ENCODE measurements around the gene DDR2. TPM values are rescaled to one million over a fixed set of nuclear protein-coding genes. Genes with fewer than 3 reads are reported as not detected.

The DDR2 gene
- total RNA-seq, 2 experiments from 2014 or later = 0.22 to 0.42 TPM

GRCh38 chr1:162706606-162707005 is 74.3 kb downstream of the DDR2 start:
- no peak overlapping the region for H3K4me3 Mint-ChIP-seq
- intact Hi-C loops (cut with DNase I, micrococcal nuclease) = no loop called here
- Histone ChIP-seq H3K36me3 (ENCODE audit: insufficient read depth, low read length) (no peaks in the 10 kb centered on the region), H3K4me3 (ENCODE audit: low read length) (no peak overlapping the region), H3K9me3 (ENCODE audit: control insufficient read depth in 1 of 2, insufficient read depth in 1 of 2, low read length in 2 of 2) (no peaks in the 10 kb centered on the region), H3K4me1 (ENCODE audit: insufficient read depth, low read length) (no peaks in the 10 kb centered on the region), H3K27me3 (ENCODE audit: control insufficient read depth in 1 of 2, insufficient read depth in 2 of 2, low read length in 2 of 2) (no peaks in the 10 kb centered on the region), H3K27ac (ENCODE audit: low read depth in 1 of 2, low read length in 2 of 2) (no peak overlapping the region)
- no peak overlapping the region for H3K27ac Mint-ChIP-seq
- ChIA-PET CTCF (no interaction called here), POLR2A (no interaction called here)
- TF ChIP-seq CTCF (IDR thresholded peaks at IDR 0.05) = no peak
- H3K9me3 Mint-ChIP-seq = no peaks in the 10 kb centered on the region
- DNase-seq = no peak
- H3K27me3 Mint-ChIP-seq = no peaks in the 10 kb centered on the region
- no peaks in the 10 kb centered on the region for H3K36me3 Mint-ChIP-seq (ENCODE audit: low read depth)
- ATAC-seq (ENCODE audit: poor library complexity) = no peak
- H3K4me1 Mint-ChIP-seq (ENCODE audit: low read depth) = no peaks in the 10 kb centered on the region

DNA sequence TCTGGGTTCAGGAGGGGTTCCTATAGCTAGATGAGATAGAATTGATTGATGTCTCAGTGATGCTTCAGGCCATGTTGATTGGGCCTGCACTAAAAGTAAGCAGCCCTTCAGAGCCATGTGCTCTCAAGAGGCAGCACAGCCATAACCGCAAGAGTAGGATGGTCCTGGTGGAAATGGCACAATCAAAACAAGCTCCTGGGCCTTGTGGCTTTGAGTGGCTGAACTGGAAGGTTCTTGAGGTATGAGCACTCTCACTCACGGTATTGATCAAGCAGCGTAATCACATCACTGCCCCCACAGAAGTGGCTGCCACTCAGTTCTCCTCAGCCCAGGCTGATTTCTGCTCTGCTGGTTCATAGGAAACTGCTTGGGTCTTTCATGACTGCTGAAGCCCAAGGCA is 76.0 kb downstream of the DDR2 start:
- POLR2A ChIA-PET = no interaction called here
- no peaks in the 10 kb centered on the region for H3K27me3 ChIP-seq (ENCODE audit: control insufficient read depth in 1 of 2, insufficient read depth in 2 of 2, low read length in 2 of 2)
- Mint-ChIP-seq H3K36me3 (ENCODE audit: low read depth) (no peaks in the 10 kb centered on the region), H3K9me3 (no peaks in the 10 kb centered on the region), H3K27ac (no peak overlapping the region), H3K4me1 (ENCODE audit: low read depth) (no peaks in the 10 kb centered on the region), H3K27me3 (no peaks in the 10 kb centered on the region), H3K4me3 (no peak overlapping the region)
- no peak overlapping the region for H3K4me3 ChIP-seq (ENCODE audit: low read length)
- no peak for TF ChIP-seq CTCF (IDR thresholded peaks at IDR 0.05)
- CTCF ChIA-PET = no interaction called here
- H3K27ac ChIP-seq (ENCODE audit: low read depth in 1 of 2, low read length in 2 of 2) = no peak overlapping the region
- intact Hi-C loops (cut with DNase I, micrococcal nuclease) = no loop called here
- no peak for ATAC-seq (ENCODE audit: poor library complexity)
- no peaks in the 10 kb centered on the region for H3K36me3 ChIP-seq (ENCODE audit: insufficient read depth, low read length)
- DNase-seq = no peak
- no peaks in the 10 kb centered on the region for H3K4me1 ChIP-seq (ENCODE audit: insufficient read depth, low read length)
- H3K9me3 ChIP-seq (ENCODE audit: control insufficient read depth in 1 of 2, insufficient read depth in 1 of 2, low read length in 2 of 2) = no peaks in the 10 kb centered on the region

- H3K9me3 Mint-ChIP-seq = no peaks in the 10 kb centered on the region
Observed at GRCh38 chr1:162709132-162709860, 77.0 kb downstream of the DDR2 start.

More at GRCh38 chr1:162709132-162709860, 77.0 kb downstream of the DDR2 start:
- DNase-seq (no peak), ATAC-seq (ENCODE audit: poor library complexity) (no peak)
- H3K4me1 Mint-ChIP-seq (ENCODE audit: low read depth) = no peaks in the 10 kb centered on the region
- Histone ChIP-seq H3K36me3 (ENCODE audit: insufficient read depth, low read length) (no peaks in the 10 kb centered on the region), H3K27ac (ENCODE audit: low read depth in 1 of 2, low read length in 2 of 2) (no peak overlapping the region), H3K4me1 (ENCODE audit: insufficient read depth, low read length) (no peaks in the 10 kb centered on the region), H3K27me3 (ENCODE audit: control insufficient read depth in 1 of 2, insufficient read depth in 2 of 2, low read length in 2 of 2) (no peaks in the 10 kb centered on the region), H3K4me3 (ENCODE audit: low read length) (no peak overlapping the region), H3K9me3 (ENCODE audit: control insufficient read depth in 1 of 2, insufficient read depth in 1 of 2, low read length in 2 of 2) (no peaks in the 10 kb centered on the region)
- H3K27me3 Mint-ChIP-seq = no peaks in the 10 kb centered on the region
- ChIA-PET POLR2A (no interaction called here), CTCF (no interaction called here)
- intact Hi-C loops (cut with DNase I, micrococcal nuclease) = no loop called here
- H3K4me3 Mint-ChIP-seq = no peak overlapping the region
- H3K27ac Mint-ChIP-seq = no peak overlapping the region
- TF ChIP-seq CTCF (IDR thresholded peaks at IDR 0.05) = no peak
- no peaks in the 10 kb centered on the region for H3K36me3 Mint-ChIP-seq (ENCODE audit: low read depth)

All from CD4-positive, alpha-beta T cell (primary cell).